ENCODE data around the gene MRTFB.

DNA sequence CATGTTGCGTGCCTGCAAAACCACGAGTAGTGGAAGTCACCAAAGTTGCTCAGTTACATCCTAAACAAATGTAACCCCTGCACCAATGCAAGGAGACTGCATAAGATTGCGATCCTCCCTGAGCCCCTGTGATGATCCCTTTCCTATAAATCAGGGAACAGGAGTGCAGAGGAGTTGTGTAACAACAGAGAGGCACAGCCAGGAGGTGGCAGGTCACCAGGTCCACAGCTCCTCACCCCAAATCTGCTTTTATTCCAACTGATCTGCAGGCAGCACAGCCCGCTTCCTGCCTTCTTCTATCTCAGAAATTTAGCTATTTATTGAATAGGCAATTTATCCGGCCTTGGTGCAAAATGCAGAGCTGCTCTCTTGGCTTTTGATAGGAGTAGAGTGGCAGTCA lies 36.0 kb upstream of the MRTFB start:
- TF ChIP-seq POLR2A (IDR thresholded peaks at IDR 0.05; ENCODE audit: low read depth, low read length), result no peak
- no peak for TF ChIP-seq CTCF (IDR thresholded peaks at IDR 0.05; ENCODE audit: extremely low read depth in 1 of 2, insufficient read depth in 1 of 2, low read depth in 1 of 2, low read length in 2 of 2)
- TF ChIP-seq FOS (IDR thresholded peaks at IDR 0.05; ENCODE audit: borderline replicate concordance, insufficient read depth, low read length), result no peak

All from endothelial cell of umbilical vein (primary cell).